NCI-H1048 (cell line): ENCODE results near the gene RETREG3.
"Not testable (repeated sequence)": the region's sequence is repeated elsewhere in the genome, so short reads cannot be mapped to it uniquely, and the experiment has no call there.

Experiments used
- DNase-seq: peaks from one replicate; lab custom pipeline; 2025; lab: John Stamatoyannopoulos, UW

RETREG3 gene

GRCh38 chr17:42553161-42553818, 55.9 kb downstream of the RETREG3 start:
- no peak for DNase-seq

GRCh38 chr17:42552736-42553135, 56.4 kb downstream of the RETREG3 start, which contains the start of gene HSD17B1:
Gene HSD17B1 (plus strand): TSS chr17:42552923. CDS start chr17:42552934, 11 bp downstream.
- not testable (repeated sequence) for DNase-seq

GRCh38 chr17:42548993-42549755, 60.0 kb downstream of the RETREG3 start:
- no peak for DNase-seq

GRCh38 chr17:42548070-42548837, 60.9 kb downstream of the RETREG3 start:
- DNase-seq, result peak; percentile 39

GRCh38 chr17:42547698-42548069, 61.5 kb downstream of the RETREG3 start:
- DNase-seq, result no peak

- DNase-seq, result no peak
These were observed 62.1 kb downstream of the RETREG3 start for GRCh38 chr17:42547001-42547461.

- DNase-seq, result not testable (repeated sequence)
These were observed 63.2 kb downstream of the RETREG3 start for GRCh38 chr17:42545755-42546505.

- DNase-seq, result no peak
These were observed 64.3 kb downstream of the RETREG3 start for GRCh38 chr17:42544874-42545283.

GRCh38 chr17:42543190-42544079, 65.7 kb downstream of the RETREG3 start:
- no peak for DNase-seq

GRCh38 chr17:42541041-42541833, 67.9 kb downstream of the RETREG3 start:
- no peak for DNase-seq

GRCh38 chr17:42540558-42540957, 68.6 kb downstream of the RETREG3 start:
- not testable (repeated sequence) for DNase-seq

GRCh38 chr17:42538482-42538881, 70.7 kb downstream of the RETREG3 start:
- DNase-seq, result no peak

GRCh38 chr17:42537826-42538451, 71.2 kb downstream of the RETREG3 start:
- no peak for DNase-seq

GRCh38 chr17:42537156-42537805, 71.9 kb downstream of the RETREG3 start:
- no peak for DNase-seq

- no peak for DNase-seq
These were observed 72.6 kb downstream of the RETREG3 start for GRCh38 chr17:42536372-42537155.

GRCh38 chr17:42536048-42536371, 73.2 kb downstream of the RETREG3 start, which contains the start of gene NAGLU:
Gene NAGLU (plus strand): TSS chr17:42536241. CDS start chr17:42536273, 32 bp downstream.
- DNase-seq, result peak; percentile 75

- no peak for DNase-seq
These were observed 73.8 kb downstream of the RETREG3 start for GRCh38 chr17:42535155-42536047.
